ENCODE data around the gene UBB. TPM values are rescaled to one million over a fixed set of nuclear protein-coding genes. Genes with fewer than 3 reads are reported as not detected.
A peak's percentile ranks its signal among the peaks of the same experiment; 100 is the strongest.

UBB gene
- total RNA-seq, 1 experiment from 2014 or later: 1,877 TPM

DNA sequence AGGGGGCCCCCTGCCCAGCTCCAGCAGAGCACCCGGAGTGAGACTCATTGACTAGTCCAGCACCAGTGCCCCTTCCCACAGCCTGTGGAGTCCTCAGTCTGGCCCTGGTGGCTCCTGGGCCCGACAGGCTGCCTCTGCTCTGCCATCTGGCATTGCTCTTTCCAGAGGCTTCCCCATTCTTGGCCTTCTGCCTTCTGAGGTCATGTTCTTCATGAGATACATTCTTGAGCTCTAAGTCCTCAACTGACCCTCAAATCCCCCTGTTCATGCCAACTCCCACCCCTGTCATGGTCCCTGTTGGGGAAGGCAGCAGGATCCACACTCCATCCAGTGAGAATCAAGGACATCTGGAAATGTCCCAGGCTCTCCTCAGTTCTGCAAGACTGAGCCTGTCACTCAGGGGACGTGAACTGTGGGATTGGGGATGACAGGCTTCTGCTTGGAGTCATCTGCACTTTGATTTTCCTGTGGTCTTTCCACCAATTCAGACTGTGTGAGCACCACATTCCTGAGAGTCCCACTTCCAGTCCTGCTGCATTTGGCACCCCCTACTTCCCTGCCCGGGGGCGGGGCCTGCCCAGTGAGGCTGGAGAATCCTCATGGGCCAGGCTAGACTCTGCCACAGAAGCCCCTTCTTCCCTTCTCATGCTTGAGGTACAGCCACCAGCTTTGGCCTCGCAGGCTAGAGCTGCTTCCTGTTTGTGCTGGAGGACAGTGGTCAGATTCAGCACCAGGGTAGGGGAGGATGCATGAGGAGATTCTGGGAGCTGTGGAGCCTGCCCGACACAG is 37.2 kb downstream of the UBB start:
- DNase-seq (ENCODE audit: low read depth): peak; percentile 69

- DNase-seq (ENCODE audit: low read depth): no peak
These were observed 37.8 kb downstream of the UBB start for GRCh38 chr17:16418685-16419068.

GRCh38 chr17:16419074-16419928 is 38.4 kb downstream of the UBB start:
- DNase-seq (ENCODE audit: low read depth): peak; percentile 94

GRCh38 chr17:16419929-16420271 is 39.0 kb downstream of the UBB start:
- peak; percentile 93 for DNase-seq (ENCODE audit: low read depth)

DNA sequence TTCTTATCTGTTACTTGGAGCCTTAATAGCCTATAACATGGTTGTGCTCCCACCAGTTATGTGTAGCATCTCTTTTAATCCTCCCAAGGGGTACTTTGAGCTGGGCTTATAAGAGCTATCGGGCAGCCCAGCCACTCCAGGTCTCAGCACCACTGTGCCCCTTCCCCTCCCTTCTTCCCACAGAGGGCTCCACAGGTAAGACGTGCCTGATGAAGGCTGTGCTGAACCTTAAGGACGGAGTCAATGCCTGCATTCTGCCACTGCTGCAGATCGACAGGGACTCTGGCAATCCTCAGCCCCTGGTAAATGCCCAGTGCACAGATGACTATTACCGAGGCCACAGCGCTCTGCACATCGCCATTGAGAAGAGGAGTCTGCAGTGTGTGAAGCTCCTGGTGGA is 41.5 kb downstream of the UBB start:
- DNase-seq (ENCODE audit: low read depth): no peak

DNA sequence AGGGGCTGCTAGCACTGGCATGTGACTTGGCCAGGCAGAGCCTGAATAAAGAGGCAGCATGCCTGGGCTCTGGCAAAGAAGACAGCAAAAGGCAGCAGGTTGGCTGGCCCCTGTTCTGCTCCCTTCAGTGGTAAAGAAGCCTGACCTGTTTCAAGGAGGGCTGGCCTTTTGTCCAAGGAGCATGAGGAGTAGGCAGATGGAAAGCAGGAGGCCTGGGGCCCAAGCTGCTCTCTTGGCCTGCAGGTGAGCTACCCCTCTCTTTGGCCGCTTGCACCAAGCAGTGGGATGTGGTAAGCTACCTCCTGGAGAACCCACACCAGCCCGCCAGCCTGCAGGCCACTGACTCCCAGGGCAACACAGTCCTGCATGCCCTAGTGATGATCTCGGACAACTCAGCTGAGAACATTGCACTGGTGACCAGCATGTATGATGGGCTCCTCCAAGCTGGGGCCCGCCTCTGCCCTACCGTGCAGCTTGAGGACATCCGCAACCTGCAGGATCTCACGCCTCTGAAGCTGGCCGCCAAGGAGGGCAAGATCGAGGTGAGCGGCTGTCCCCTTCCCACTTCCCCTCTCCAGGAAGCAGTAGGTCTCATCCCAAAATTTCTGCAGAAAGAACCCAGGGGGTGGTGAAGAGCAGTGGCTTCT is 42.5 kb downstream of the UBB start:
- DNase-seq (ENCODE audit: low read depth): no peak

GRCh38 chr17:16425202-16425601 is 44.3 kb downstream of the UBB start:
- no peak for DNase-seq (ENCODE audit: low read depth)

DNA sequence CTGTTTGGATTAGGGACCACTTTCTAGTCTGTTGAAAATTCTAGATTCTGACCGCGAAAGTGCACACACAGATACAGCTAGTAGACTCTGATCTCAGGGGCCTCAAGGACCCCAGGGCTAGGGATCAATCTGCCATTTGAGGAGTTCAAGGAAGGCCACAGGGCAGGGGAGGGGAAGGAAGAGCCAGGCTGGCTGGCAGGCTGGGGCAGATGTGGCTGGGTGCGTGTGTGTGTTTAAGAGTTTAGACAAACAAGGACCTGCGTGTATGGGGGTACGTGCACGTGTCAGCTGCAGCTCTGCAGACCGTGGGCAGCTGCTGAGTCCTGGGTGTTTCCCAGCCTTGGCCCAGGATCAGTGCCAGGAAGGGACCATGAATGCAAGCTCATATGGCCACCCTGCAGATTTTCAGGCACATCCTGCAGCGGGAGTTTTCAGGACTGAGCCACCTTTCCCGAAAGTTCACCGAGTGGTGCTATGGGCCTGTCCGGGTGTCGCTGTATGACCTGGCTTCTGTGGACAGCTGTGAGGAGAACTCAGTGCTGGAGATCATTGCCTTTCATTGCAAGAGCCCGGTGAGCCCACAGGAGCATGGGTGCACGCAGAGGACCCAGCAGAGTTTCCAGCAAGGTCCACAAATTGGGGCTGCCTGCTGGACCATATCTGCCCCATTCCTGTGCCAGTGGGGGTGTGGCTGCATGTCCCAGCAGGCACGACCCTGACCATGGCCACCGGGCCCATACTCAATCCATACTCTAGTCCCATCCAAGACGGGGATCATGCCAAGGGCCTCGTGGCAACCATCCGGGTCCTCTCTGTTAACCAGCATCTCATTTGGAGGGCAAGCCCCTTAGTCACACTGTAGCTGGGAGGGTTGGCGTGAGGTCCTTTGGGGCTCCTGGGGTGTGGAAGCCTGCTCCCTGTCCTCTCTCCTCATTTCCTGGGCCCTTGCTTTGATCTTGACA is 45.1 kb downstream of the UBB start:
- DNase-seq (ENCODE audit: low read depth): no peak

GRCh38 chr17:16427020-16427419 is 46.1 kb downstream of the UBB start:
- no peak for DNase-seq (ENCODE audit: low read depth)

DNA sequence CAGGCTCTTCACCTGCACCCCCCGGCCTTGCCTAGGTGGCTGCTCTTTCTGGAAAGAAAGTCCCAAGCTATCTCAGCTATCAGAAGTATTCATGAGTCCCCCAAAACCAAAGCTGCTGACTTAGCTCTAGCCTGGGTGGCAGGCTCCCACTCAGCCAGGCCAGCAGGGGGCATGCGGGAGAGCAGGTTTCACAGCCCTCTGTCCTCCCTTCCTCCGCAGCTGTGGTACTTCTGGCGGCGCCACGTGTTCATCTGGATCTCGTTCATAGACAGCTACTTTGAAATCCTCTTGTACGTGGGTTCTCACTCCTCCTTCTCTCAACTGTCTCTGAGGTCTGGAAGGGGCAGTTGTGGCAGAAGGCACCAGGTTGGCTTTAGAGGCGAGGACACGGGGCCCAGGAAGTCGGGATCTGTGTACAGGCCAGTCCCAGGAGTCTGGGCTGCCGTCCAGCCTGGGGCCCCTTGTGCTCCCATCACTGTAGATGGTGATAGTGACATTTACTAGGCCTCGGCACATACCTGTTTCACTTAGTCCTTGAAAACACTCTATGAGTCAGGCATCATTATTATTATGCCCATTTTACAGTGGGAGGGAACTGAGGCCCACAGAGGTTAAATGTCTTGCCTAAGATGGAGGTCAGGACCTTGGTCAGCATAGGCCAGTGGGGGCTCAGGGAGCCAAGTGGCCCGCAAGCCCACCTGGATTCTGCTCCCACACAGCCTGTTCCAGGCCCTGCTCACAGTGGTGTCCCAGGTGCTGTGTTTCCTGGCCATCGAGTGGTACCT is 47.4 kb downstream of the UBB start:
- DNase-seq (ENCODE audit: low read depth): peak; percentile 78

DNA sequence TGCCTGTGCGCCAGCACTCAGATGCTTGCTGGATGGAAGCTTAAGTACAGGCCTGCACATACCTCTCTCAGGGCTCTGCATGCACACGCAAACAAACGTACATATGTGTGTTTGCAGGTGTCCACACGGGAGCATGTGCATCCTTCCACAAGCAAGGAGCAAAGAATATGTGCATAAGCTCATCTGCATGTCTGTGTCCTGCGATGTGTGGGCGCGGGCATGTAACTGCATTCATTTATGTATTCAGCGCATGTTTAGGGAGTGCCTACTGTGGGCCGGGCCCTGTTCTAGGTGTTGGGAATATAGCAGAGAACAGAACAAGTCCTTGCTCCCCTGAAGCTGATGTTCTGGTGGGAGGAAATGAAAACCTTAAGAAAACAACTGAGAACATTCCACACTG is 48.2 kb downstream of the UBB start:
- no peak for DNase-seq (ENCODE audit: low read depth)

GRCh38 chr17:16430650-16431049 is 49.8 kb downstream of the UBB start:
- DNase-seq (ENCODE audit: low read depth): no peak

GRCh38 chr17:16432017-16432416 is 51.1 kb downstream of the UBB start:
- DNase-seq (ENCODE audit: low read depth): no peak

Other genes starting within 250 kb of the UBB start
- gene NCOR1, start 165.6 kb upstream of the UBB start, total RNA-seq (2014; rRNA removed; shearing (Covaris generic)): 31.9 and 47.1 TPM in 2 replicates
- gene PIGL, start 163.9 kb upstream of the UBB start, total RNA-seq (2014; rRNA removed; shearing (Covaris generic)): 15.6 and 19.9 TPM in 2 replicates
- 121 and 144 TPM in 2 replicates for gene CENPV, start 27.6 kb upstream of the UBB start, total RNA-seq (2014; rRNA removed; shearing (Covaris generic))
- gene TRPV2, start 34.5 kb downstream of the UBB start, total RNA-seq (2014; rRNA removed; shearing (Covaris generic)): 0.06 and 2.3 TPM in 2 replicates
- gene LRRC75A, start 111.1 kb downstream of the UBB start, total RNA-seq (2014; rRNA removed; shearing (Covaris generic)): 0.97 and 2.6 TPM in 2 replicates
- gene ZNF287, start 188.1 kb downstream of the UBB start, total RNA-seq (2014; rRNA removed; shearing (Covaris generic)): 6.6 and 8.3 TPM in 2 replicates

Measured in Daoy (cell line).